T-cell (primary cell): Measurements from ENCODE around the gene CKAP2L. TPM values are rescaled to one million over a fixed set of nuclear protein-coding genes. Genes with fewer than 3 reads are reported as not detected.

Source experiments
- ATAC-seq, 4 experiments: fragments of 200-7000 bp in 3 of 4; fragments of 150-1000 bp in 1 of 4; cut with Tn5 transposase; replicated peaks in 1 of 4; 1 replicate in 3 of 4; 2 replicates in 1 of 4; pipeline ENCODE4 v1.10.0; 2021; ENCODE audit warnings: moderate library complexity in 3 of 4, mild to moderate bottlenecking in 2 of 4, moderate number of reproducible peaks in 1 of 4
- CTCF ChIA-PET, 2 donors: fragments of 300-600 bp; sonication (Branson Sonifier 250); formaldehyde crosslinking; loops; one replicate each; lab custom pipeline; 2022; ENCODE audit warnings: antibody characterized with exemption in 2 of 2; lab: Charles Lee
- POLR2A ChIA-PET, 2 donors: fragments of 300-600 bp; sonication (Branson Sonifier 250); formaldehyde crosslinking; loops; one replicate each; lab custom pipeline; 2022; ENCODE audit warnings: antibody characterized with exemption in 2 of 2; lab: Charles Lee
- DNase-seq, 35 experiments: peaks; one replicate each; pipeline versions ENCODE4 v3.0.0 to v3.0.0-alpha.2; 2013 to 2023
- H3K27ac ChIP-seq: one replicate; pipeline ENCODE4 v1.5.1; 2013; ENCODE audit warnings: low read length
- H3K27me3 ChIP-seq, 2 experiments: replicated peaks in 1 of 2; 1 replicate in 1 of 2; 2 replicates in 1 of 2; pipeline versions ENCODE4 v1.6.1 to v1.7.0; 2013; ENCODE audit warnings: low read length in 1 of 2, mixed read lengths in 1 of 2; ENCODE audit not compliant: control insufficient read depth in 2 of 2, insufficient read depth in 2 of 2; ENCODE audit errors: extremely low read depth in 1 of 2
- H3K36me3 ChIP-seq, 2 donors: 1 replicate in 1 of 2; 2 replicates in 1 of 2; pipeline versions ENCODE4 v1.6.1 to v1.7.0; 2013; ENCODE audit warnings: low read length in 1 of 2; ENCODE audit not compliant: control insufficient read depth in 2 of 2, insufficient read depth in 1 of 2; ENCODE audit errors: extremely low read depth in 1 of 2
- H3K4me1 ChIP-seq, 2 experiments: 1 replicate in 1 of 2; 2 replicates in 1 of 2; pipeline versions ENCODE4 v1.6.1 to v1.7.0; 2013; ENCODE audit warnings: low read length in 2 of 2, mixed read lengths in 1 of 2; ENCODE audit not compliant: insufficient read depth in 2 of 2, control insufficient read depth in 1 of 2; ENCODE audit errors: extremely low read depth in 1 of 2
- H3K4me3 ChIP-seq, 2 donors: 1 replicate in 1 of 2; 2 replicates in 1 of 2; pipeline versions ENCODE4 v1.5.1 to v1.7.0; 2013; ENCODE audit warnings: mild to moderate bottlenecking in 2 of 2, low read length in 1 of 2, moderate library complexity in 1 of 2; ENCODE audit not compliant: control insufficient read depth in 1 of 2; ENCODE audit errors: extremely low read depth in 1 of 2
- H3K9me3 ChIP-seq: 2 replicates; pipeline ENCODE4 v1.7.0; 2013
- H3K27ac Mint-ChIP-seq, 2 donors: one replicate each; pipeline ENCODE4 v1.8.0; 2020 to 2021; ENCODE audit warnings: mild to moderate bottlenecking in 2 of 2, mixed read lengths in 2 of 2
- H3K27me3 Mint-ChIP-seq, 2 donors: one replicate each; pipeline ENCODE4 v1.8.0; 2021 to 2022; ENCODE audit warnings: mixed read lengths in 2 of 2
- H3K36me3 Mint-ChIP-seq: one replicate; pipeline ENCODE4 v1.8.0; 2021; ENCODE audit warnings: mixed read lengths
- H3K4me1 Mint-ChIP-seq, 3 donors: one replicate each; pipeline ENCODE4 v1.8.0; 2020 to 2022; ENCODE audit warnings: mixed read lengths in 3 of 3, mild to moderate bottlenecking in 1 of 3
- H3K4me3 Mint-ChIP-seq, 3 donors: one replicate each; pipeline ENCODE4 v1.8.0; 2020 to 2022; ENCODE audit warnings: mild to moderate bottlenecking in 3 of 3, mixed read lengths in 3 of 3, moderate library complexity in 3 of 3
- H3K9me3 Mint-ChIP-seq, 3 donors: one replicate each; pipeline ENCODE4 v1.8.0; 2020 to 2022; ENCODE audit warnings: mixed read lengths in 3 of 3
- WGBS: methylation state at CpG from one replicate; pipeline ENCODE4 v1.1.5; 2013; ENCODE audit warnings: missing lambda C conversion rate; ENCODE audit not compliant: insufficient coverage; 5-methylcytosine and 5-hydroxymethylcytosine counted together
- total RNA-seq, 35 experiments: library from RNA in 6 of 35; stranded (reverse) in 6 of 35; fragments of 120-200 nt in 1 of 35; gene quantifications; one replicate each; pipeline versions ENCODE4 v1.2.1 to v1.2.4 and lab custom pipeline; 2013 to 2026

The CKAP2L gene
- total RNA-seq, 5 donors from 2014 or later (not counting 1 experiment from before 2014, with no cell fraction given), result 0.22 to 1.5 (median 0.33) TPM

GRCh38 chr2:112779598-112779997 lies 15.2 kb upstream of the CKAP2L start:
- peaks cover 3 to 10% of the 10 kb centered on the region in 2 experiments for H3K4me1 ChIP-seq
- no peak for ATAC-seq
- no CpG with 5 or more reads among the region's 1 CpG for WGBS
- Mint-ChIP-seq H3K27ac (no peak overlapping the region), H3K36me3 (no peaks in the 10 kb centered on the region), H3K4me1 (peaks cover 11 to 19% (median 14%) of the 10 kb centered on the region in 3 donors), H3K4me3 (no peak overlapping the region), H3K27me3 (peaks cover 20 to 31% of the 10 kb centered on the region in 2 donors), H3K9me3 (peaks cover 0 to 6% (median 0%) of the 10 kb centered on the region in 3 donors)
- no peak for DNase-seq
- CTCF ChIA-PET, result no interaction called here
- no peaks in the 10 kb centered on the region for H3K9me3 ChIP-seq
- no peaks in the 10 kb centered on the region for H3K36me3 ChIP-seq
- H3K4me3 ChIP-seq, result no peak overlapping the region
- H3K27ac ChIP-seq, result no peak overlapping the region
- no peaks in the 10 kb centered on the region for H3K27me3 ChIP-seq
- POLR2A ChIA-PET, result no interaction called here

- ATAC-seq (no peak), DNase-seq (no peak)
- H3K4me1 Mint-ChIP-seq, result peaks cover 11 to 14% (median 12%) of the 10 kb centered on the region in 3 donors
- ChIA-PET POLR2A (no interaction called here), CTCF (interaction anchor here (0.5 to 1.3 kb wide), 2 partner anchors 22 to 45 kb away, joined by 3 to 6 read pairs; no protein-coding TSS in a partner anchor)
- Histone ChIP-seq H3K27me3 (no peaks in the 10 kb centered on the region), H3K4me3 (no peak overlapping the region), H3K36me3 (no peaks in the 10 kb centered on the region), H3K9me3 (no peaks in the 10 kb centered on the region), H3K4me1 (peaks cover 3 to 10% of the 10 kb centered on the region in 2 experiments), H3K27ac (no peak overlapping the region)
- H3K9me3 Mint-ChIP-seq, result peaks cover 0 to 6% (median 0%) of the 10 kb centered on the region in 3 donors
- H3K4me3 Mint-ChIP-seq, result no peak overlapping the region
- H3K27ac Mint-ChIP-seq, result peak overlapping the region in 1 of 2 donors; percentile 1
- peaks cover 16 to 19% of the 10 kb centered on the region in 2 donors for H3K27me3 Mint-ChIP-seq
- H3K36me3 Mint-ChIP-seq, result no peaks in the 10 kb centered on the region
Observed at GRCh38 chr2:112777036-112777435, 12.6 kb upstream of the CKAP2L start.

- H3K4me1 ChIP-seq, result peaks cover 3 to 10% of the 10 kb centered on the region in 2 experiments
- H3K4me3 Mint-ChIP-seq, result no peak overlapping the region
- ATAC-seq (no peak), DNase-seq (no peak)
- H3K4me3 ChIP-seq, result no peak overlapping the region
- no peaks in the 10 kb centered on the region for H3K9me3 ChIP-seq
- no peaks in the 10 kb centered on the region for H3K27me3 ChIP-seq
- POLR2A ChIA-PET, result interaction anchor here in 1 of 2 donors (0.6 kb wide), 1 partner anchor 23 kb away, joined by 8 read pairs; no protein-coding TSS in a partner anchor
- WGBS, result no CpG with 5 or more reads among the region's 3 CpGs
- H3K9me3 Mint-ChIP-seq, result peaks cover 0 to 6% (median 0%) of the 10 kb centered on the region in 3 donors
- CTCF ChIA-PET, result no interaction called here
- H3K27ac Mint-ChIP-seq, result peak overlapping the region in 1 of 2 donors; percentile 18
- H3K27ac ChIP-seq, result no peak overlapping the region
- no peaks in the 10 kb centered on the region for H3K36me3 ChIP-seq
- H3K4me1 Mint-ChIP-seq, result peaks cover 11 to 14% (median 12%) of the 10 kb centered on the region in 3 donors
- H3K36me3 Mint-ChIP-seq, result no peaks in the 10 kb centered on the region
- H3K27me3 Mint-ChIP-seq, result peaks cover 13 to 19% of the 10 kb centered on the region in 2 donors
Observed at GRCh38 chr2:112776113-112776512, 11.7 kb upstream of the CKAP2L start.

- ATAC-seq (no peak), DNase-seq (no peak)
- Mint-ChIP-seq H3K4me3 (no peak overlapping the region), H3K27me3 (peaks cover 15 to 19% of the 10 kb centered on the region in 2 donors), H3K4me1 (peaks cover 11 to 14% (median 12%) of the 10 kb centered on the region in 3 donors), H3K27ac (no peak overlapping the region), H3K36me3 (no peaks in the 10 kb centered on the region), H3K9me3 (peaks cover 0 to 6% (median 0%) of the 10 kb centered on the region in 3 donors)
- WGBS, result 100% methylated on average over 2 of the region's 3 CpGs
- ChIA-PET CTCF (no interaction called here), POLR2A (no interaction called here)
- no peaks in the 10 kb centered on the region for H3K36me3 ChIP-seq
- H3K27me3 ChIP-seq, result no peaks in the 10 kb centered on the region
- H3K4me1 ChIP-seq, result peaks cover 3 to 10% of the 10 kb centered on the region in 2 experiments
- no peak overlapping the region for H3K27ac ChIP-seq
- no peaks in the 10 kb centered on the region for H3K9me3 ChIP-seq
- H3K4me3 ChIP-seq, result no peak overlapping the region
Observed at GRCh38 chr2:112774536-112775285, 10.3 kb upstream of the CKAP2L start.

- no peak overlapping the region for H3K4me3 Mint-ChIP-seq
- no peak for ATAC-seq
- Histone ChIP-seq H3K36me3 (no peaks in the 10 kb centered on the region), H3K4me1 (peaks cover 3 to 10% of the 10 kb centered on the region in 2 experiments), H3K4me3 (no peak overlapping the region), H3K27me3 (no peaks in the 10 kb centered on the region), H3K9me3 (no peaks in the 10 kb centered on the region), H3K27ac (no peak overlapping the region)
- peaks cover 0 to 6% (median 0%) of the 10 kb centered on the region in 3 donors for H3K9me3 Mint-ChIP-seq
- H3K27me3 Mint-ChIP-seq, result peaks cover 8 to 11% of the 10 kb centered on the region in 2 donors
- H3K36me3 Mint-ChIP-seq, result no peaks in the 10 kb centered on the region
- peaks cover 11 to 19% (median 12%) of the 10 kb centered on the region in 3 donors for H3K4me1 Mint-ChIP-seq
- H3K27ac Mint-ChIP-seq, result no peak overlapping the region
- WGBS, result no CpG with 5 or more reads among the region's 2 CpGs
- DNase-seq, result no peak
- POLR2A ChIA-PET, result no interaction called here
- CTCF ChIA-PET, result no interaction called here
Observed at GRCh38 chr2:112773556-112773955, 9.1 kb upstream of the CKAP2L start.

- POLR2A ChIA-PET, result no interaction called here
- WGBS, result 38% methylated on average over 1 of the region's 2 CpGs
- CTCF ChIA-PET, result no interaction called here
Observed at GRCh38 chr2:112772911-112773475, 8.6 kb upstream of the CKAP2L start.

More at GRCh38 chr2:112772911-112773475, 8.6 kb upstream of the CKAP2L start:
- H3K36me3 Mint-ChIP-seq, result no peaks in the 10 kb centered on the region
- H3K27ac Mint-ChIP-seq, result no peak overlapping the region
- H3K27me3 ChIP-seq, result no peaks in the 10 kb centered on the region
- H3K36me3 ChIP-seq, result no peaks in the 10 kb centered on the region
- peaks cover 12 to 25% (median 16%) of the 10 kb centered on the region in 3 donors for H3K4me1 Mint-ChIP-seq
- H3K27me3 Mint-ChIP-seq, result peaks cover 8 to 11% of the 10 kb centered on the region in 2 donors
- H3K9me3 Mint-ChIP-seq, result peaks cover 0 to 6% (median 0%) of the 10 kb centered on the region in 3 donors
- no peak overlapping the region for H3K4me3 ChIP-seq
- no peak for DNase-seq
- H3K4me1 ChIP-seq, result peaks cover 3 to 10% of the 10 kb centered on the region in 2 experiments
- H3K9me3 ChIP-seq, result no peaks in the 10 kb centered on the region
- no peak overlapping the region for H3K4me3 Mint-ChIP-seq
- no peak for ATAC-seq
- H3K27ac ChIP-seq, result no peak overlapping the region
